Measurements from ENCODE around the gene AGER.

Gene AGER

GRCh38 chr6:32168807-32169591, 15.1 kb downstream of the AGER start:
- no peak for DNase-seq (ENCODE audit: low spot score)

GRCh38 chr6:32168350-32168749, 15.7 kb downstream of the AGER start:
- DNase-seq (ENCODE audit: low spot score) = peak; percentile 25

- peak; percentile 22 for DNase-seq (ENCODE audit: low spot score)
Observed at GRCh38 chr6:32167761-32168262, 16.2 kb downstream of the AGER start.

GRCh38 chr6:32167154-32167760, 16.8 kb downstream of the AGER start:
- no peak for DNase-seq (ENCODE audit: low spot score)

- no peak for DNase-seq (ENCODE audit: low spot score)
Observed at GRCh38 chr6:32166411-32167061, 17.5 kb downstream of the AGER start.

GRCh38 chr6:32164295-32164694, 19.8 kb downstream of the AGER start, which contains the start of gene EGFL8:
Gene EGFL8, plus strand, starts transcription at chr6:32164595. Its CDS starts 1,571 bp downstream, at chr6:32166166.
- DNase-seq (ENCODE audit: low spot score) = no peak

GRCh38 chr6:32163559-32164258, 20.3 kb downstream of the AGER start:
- DNase-seq (ENCODE audit: low spot score) = no peak

- DNase-seq (ENCODE audit: low spot score) = no peak
Observed at GRCh38 chr6:32158052-32158451, 26.0 kb downstream of the AGER start.

GRCh38 chr6:32156891-32157290, 27.2 kb downstream of the AGER start:
- no peak for DNase-seq (ENCODE audit: low spot score)

- peak; percentile 77 for DNase-seq (ENCODE audit: low spot score)
Observed at GRCh38 chr6:32154514-32155161, 29.4 kb downstream of the AGER start.

- DNase-seq (ENCODE audit: low spot score) = peak; percentile 79
Observed at GRCh38 chr6:32153564-32154513, 30.2 kb downstream of the AGER start, which contains the start of gene PPT2. Gene PPT2, plus strand, starts transcription at chr6:32154141. Its CDS starts 454 bp downstream, at chr6:32154595.

GRCh38 chr6:32152769-32153563, 31.1 kb downstream of the AGER start:
- no peak for DNase-seq (ENCODE audit: low spot score)

- no peak for DNase-seq (ENCODE audit: low spot score)
Observed at GRCh38 chr6:32151863-32152768, 31.9 kb downstream of the AGER start, which contains the start of gene PRRT1. Gene PRRT1, minus strand, starts transcription at chr6:32151939. Its CDS starts 112 bp downstream, at chr6:32151827.

- no peak for DNase-seq (ENCODE audit: low spot score)
Observed at GRCh38 chr6:32151181-32151862, 32.7 kb downstream of the AGER start.

- DNase-seq (ENCODE audit: low spot score) = no peak
Observed at GRCh38 chr6:32149932-32150870, 33.9 kb downstream of the AGER start.

GRCh38 chr6:32149092-32149755, 34.8 kb downstream of the AGER start:
- DNase-seq (ENCODE audit: low spot score) = no peak
